ENCODE measurements around the gene RXRA. TPM values are rescaled to one million over a fixed set of nuclear protein-coding genes. Genes with fewer than 3 reads are reported as not detected.
A peak's percentile ranks its signal among the peaks of the same experiment; 100 is the strongest.

RXRA gene
- total RNA-seq (6.7 and 6.8 TPM in 2 replicates), polyA plus RNA-seq (2.5 and 2.6 TPM in 2 replicates), polyA minus RNA-seq (3.3 and 8.3 TPM in 2 replicates)
- total RNA-seq (2013), result 4.6 TPM

GRCh38 chr9:134325813-134326723 lies at the start of gene RXRA:
Gene RXRA (plus strand): TSS chr9:134326455. CDS start chr9:134326632, 177 bp downstream.
- Histone ChIP-seq H3K4me1 (ENCODE audit: control insufficient read depth in 2 of 2, insufficient read depth in 2 of 2, low read length in 2 of 2) (peaks cover 11 to 20% of the 10 kb centered on the region in 2 donors), H3K4me2 (replicated peaks; ENCODE audit: low read depth, low read length, poor library complexity, severe bottlenecking) (peak within 1 kb of the TSS; percentile 90), H3K36me3 (replicated peaks in 1 of 2; ENCODE audit: control extremely low read depth in 1 of 2, control insufficient read depth in 1 of 2, extremely low read depth in 1 of 2, insufficient read depth in 2 of 2, low read length in 1 of 2) (no peaks in the 10 kb centered on the region), H2AFZ (ENCODE audit: insufficient read depth, low read depth, low read length, poor library complexity, severe bottlenecking) (peak within 1 kb of the TSS; percentile 59), H4K20me1 (ENCODE audit: control insufficient read depth, insufficient read depth, low read length, poor library complexity, severe bottlenecking) (no peaks in the 10 kb centered on the region), H3K27ac (ENCODE audit: low read length in 2 of 2) (no peak within 1 kb of the TSS), H3K9ac (ENCODE audit: low read length) (peak within 1 kb of the TSS; percentile 64), H3K79me2 (ENCODE audit: control insufficient read depth, insufficient read depth, low read length) (peaks cover 15% of the 10 kb centered on the region), H3K27me3 (replicated peaks in 1 of 4; ENCODE audit: control extremely low read depth in 1 of 4, control insufficient read depth in 3 of 4, insufficient read depth in 4 of 4, low read length in 3 of 4) (peaks cover 0 to 13% (median 3%) of the 10 kb centered on the region in 4 experiments), H3K9me3 (ENCODE audit: control extremely low read depth in 1 of 3, control insufficient read depth in 2 of 3, insufficient read depth in 1 of 3, low read length in 2 of 3) (peaks cover 0 to 5% (median 0%) of the 10 kb centered on the region in 3 donors), H3K4me3 (ENCODE audit: control extremely low read depth in 1 of 5, extremely low read depth in 1 of 5, insufficient read depth in 1 of 5, low read depth in 2 of 5, low read length in 4 of 5) (peak within 1 kb of the TSS; percentile 17 to 85 (median 78))
- TF ChIP-seq CTCF (IDR thresholded peaks at IDR 0.05), result no peak
- TF ChIP-seq EZH2 (IDR thresholded peaks at IDR 0.05; ENCODE audit: borderline replicate concordance, insufficient read depth, low read depth, low read length, poor library complexity, severe bottlenecking), result no peak
- Mint-ChIP-seq H3K4me3 (peak within 1 kb of the TSS; percentile 82), H3K4me1 (peaks cover 17% of the 10 kb centered on the region), H3K27ac (peak within 1 kb of the TSS; percentile 68), H3K9me3 (ENCODE audit: insufficient read depth) (no peaks in the 10 kb centered on the region), H3K27me3 (no peaks in the 10 kb centered on the region)
- ATAC-seq (ENCODE audit: low read depth) (peak; percentile 77), DNase-seq (peak; percentile 83)
- intact Hi-C loops (cut with micrococcal nuclease), result loop anchor here (2.0 to 10.0 kb wide), 6 partner anchors 66 to 261 kb away; partner anchors contain the start of genes BRD3 and RNU6ATAC
- ChIA-PET POLR2A (no interaction called here), CTCF (interaction anchor here (0.8 to 1.6 kb wide), 4 partner anchors 81 to 161 kb away, joined by 3 to 6 read pairs (median 3); no protein-coding TSS in a partner anchor)
- under 1% methylated on average over 147 of the region's 156 CpGs for WGBS (ENCODE audit: insufficient coverage)

GRCh38 chr9:134278286-134278685 lies 48.0 kb upstream of the RXRA start:
- Histone ChIP-seq H3K79me2 (ENCODE audit: control insufficient read depth, insufficient read depth, low read length) (no peaks in the 10 kb centered on the region), H2AFZ (ENCODE audit: insufficient read depth, low read depth, low read length, poor library complexity, severe bottlenecking) (no peak overlapping the region), H3K27me3 (replicated peaks in 1 of 4; ENCODE audit: control extremely low read depth in 1 of 4, control insufficient read depth in 3 of 4, insufficient read depth in 4 of 4, low read length in 3 of 4) (peaks cover 0 to 4% (median 0%) of the 10 kb centered on the region in 4 experiments), H3K27ac (ENCODE audit: low read length in 2 of 2) (no peak overlapping the region), H3K4me1 (ENCODE audit: control insufficient read depth in 2 of 2, insufficient read depth in 2 of 2, low read length in 2 of 2) (peaks cover 11 to 26% of the 10 kb centered on the region in 2 donors), H4K20me1 (ENCODE audit: control insufficient read depth, insufficient read depth, low read length, poor library complexity, severe bottlenecking) (no peaks in the 10 kb centered on the region), H3K9me3 (ENCODE audit: control extremely low read depth in 1 of 3, control insufficient read depth in 2 of 3, insufficient read depth in 1 of 3, low read length in 2 of 3) (peaks cover 0 to 15% (median 0%) of the 10 kb centered on the region in 3 donors), H3K36me3 (replicated peaks in 1 of 2; ENCODE audit: control extremely low read depth in 1 of 2, control insufficient read depth in 1 of 2, extremely low read depth in 1 of 2, insufficient read depth in 2 of 2, low read length in 1 of 2) (no peaks in the 10 kb centered on the region), H3K4me3 (ENCODE audit: control extremely low read depth in 1 of 5, extremely low read depth in 1 of 5, insufficient read depth in 1 of 5, low read depth in 2 of 5, low read length in 4 of 5) (no peak overlapping the region), H3K9ac (ENCODE audit: low read length) (no peak overlapping the region), H3K4me2 (replicated peaks; ENCODE audit: low read depth, low read length, poor library complexity, severe bottlenecking) (no peak overlapping the region)
- Mint-ChIP-seq H3K9me3 (ENCODE audit: insufficient read depth) (no peaks in the 10 kb centered on the region), H3K27me3 (peaks cover 15% of the 10 kb centered on the region), H3K4me1 (peaks cover 16% of the 10 kb centered on the region), H3K4me3 (no peak overlapping the region), H3K27ac (no peak overlapping the region)
- 98% methylated on average over 7 of the region's 7 CpGs for WGBS (ENCODE audit: insufficient coverage)
- ChIA-PET CTCF (no interaction called here), POLR2A (no interaction called here)
- ATAC-seq (ENCODE audit: low read depth) (no peak), DNase-seq (no peak)
- no peak for TF ChIP-seq CTCF (IDR thresholded peaks at IDR 0.05)
- TF ChIP-seq EZH2 (IDR thresholded peaks at IDR 0.05; ENCODE audit: borderline replicate concordance, insufficient read depth, low read depth, low read length, poor library complexity, severe bottlenecking), result no peak
- intact Hi-C loops (cut with micrococcal nuclease), result no loop called here
